ENCODE results near the gene TTC24.
A peak's percentile ranks its signal among the peaks of the same experiment; 100 is the strongest.
"Not testable (repeated sequence)": the region's sequence is repeated elsewhere in the genome, so short reads cannot be mapped to it uniquely, and the experiment has no call there.

The TTC24 gene

DNA sequence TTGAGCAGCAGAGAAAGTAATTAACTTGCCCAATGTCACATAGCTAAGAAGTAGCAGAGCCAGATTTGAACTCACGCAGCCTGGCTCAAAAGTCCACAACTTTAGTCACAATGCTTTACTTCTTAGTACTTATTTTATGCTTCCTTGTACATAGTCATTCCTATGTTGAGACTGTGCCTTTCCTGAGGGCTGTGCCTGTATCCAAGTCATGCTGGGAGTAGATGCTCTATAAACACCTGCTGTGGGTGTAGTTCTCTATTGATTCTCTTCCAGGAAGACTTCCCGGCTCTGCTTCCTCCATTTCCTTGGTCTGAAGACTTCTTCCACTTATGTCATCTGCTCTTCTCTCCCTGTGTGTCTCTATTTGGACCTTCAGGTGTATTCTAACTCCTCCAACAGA is 23.8 kb upstream of the TTC24 start:
- no peak for DNase-seq

DNA sequence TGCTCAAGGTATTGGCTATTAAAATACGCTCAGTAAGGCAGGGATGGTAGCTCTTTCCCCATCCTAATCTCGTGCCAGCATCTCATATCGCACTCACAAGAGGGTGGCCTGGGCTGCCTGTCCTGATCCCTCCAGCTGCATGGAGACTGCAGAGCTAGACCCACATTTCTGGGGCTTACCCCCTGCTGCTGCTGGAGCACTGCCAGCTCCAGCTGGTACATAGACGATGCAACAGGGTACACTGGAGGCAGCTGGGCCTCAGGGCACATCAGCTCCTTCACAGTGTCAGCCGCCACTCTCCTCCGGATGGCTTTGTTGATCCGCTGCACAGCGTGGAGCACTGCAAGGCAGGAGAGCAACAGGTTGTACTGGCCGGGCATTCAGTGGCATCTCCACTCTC is 23.2 kb upstream of the TTC24 start:
- DNase-seq: no peak

DNA sequence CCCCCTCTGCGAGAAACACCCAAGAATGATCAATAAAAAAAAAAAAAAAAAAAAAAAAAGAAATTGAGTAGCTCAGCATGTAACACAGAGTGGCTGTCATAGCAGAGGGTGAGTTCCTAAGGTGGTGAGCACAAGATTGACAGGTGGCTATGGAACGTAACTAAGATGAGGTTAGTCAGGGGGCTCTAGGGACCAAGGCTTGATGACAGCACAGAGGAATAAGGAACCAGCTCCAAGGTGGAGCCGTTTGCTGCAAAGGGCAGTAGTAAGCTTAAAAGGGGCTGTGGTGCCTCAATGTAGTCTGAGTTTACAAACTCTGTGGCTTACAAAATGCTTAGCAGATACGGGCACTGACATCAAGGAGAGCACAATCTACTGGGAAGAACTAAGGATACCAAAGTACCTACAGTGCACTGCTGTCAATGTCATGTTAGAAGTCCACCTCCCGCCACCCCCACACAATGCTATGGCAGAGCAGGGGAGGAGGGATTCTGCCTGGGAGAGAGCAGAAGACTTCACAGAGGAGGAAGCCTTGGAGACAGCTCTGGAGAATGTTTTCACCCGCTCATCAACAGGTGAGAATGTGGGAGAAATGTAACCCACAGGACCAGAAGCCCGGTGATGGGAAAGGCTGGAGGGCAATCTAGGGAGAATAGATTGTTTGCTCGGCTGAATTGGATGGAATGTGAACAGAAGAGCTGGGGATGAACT is 20.3 kb upstream of the TTC24 start:
- no peak for DNase-seq

DNA sequence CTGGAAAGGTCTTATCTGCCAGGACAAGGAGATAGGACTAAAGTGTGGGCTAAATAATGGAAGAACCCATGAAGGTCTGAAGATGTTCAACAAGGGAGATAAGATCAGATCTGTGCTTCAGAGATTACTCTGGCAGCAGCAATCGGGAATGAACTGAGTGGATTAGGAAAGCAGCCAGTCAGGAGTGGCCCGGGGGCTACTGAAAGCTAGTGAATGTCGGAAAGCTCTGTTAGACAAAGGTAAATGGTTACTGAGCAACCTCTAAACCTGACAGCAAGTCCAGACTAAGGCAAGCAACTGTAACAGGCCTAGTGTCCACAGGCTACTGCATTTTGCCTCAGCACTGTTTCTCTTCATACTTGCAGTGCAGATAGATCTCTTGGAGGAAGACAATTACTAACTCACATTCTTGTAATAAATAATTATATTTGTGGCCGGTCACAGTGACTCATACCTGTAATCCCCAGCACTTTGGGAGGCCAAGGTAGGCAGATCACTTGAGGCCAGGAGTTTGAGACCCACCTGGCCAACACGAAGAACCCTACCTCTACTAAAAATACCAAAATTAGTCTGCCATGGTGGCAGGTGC is 19.6 kb upstream of the TTC24 start:
- no peak for DNase-seq

DNA sequence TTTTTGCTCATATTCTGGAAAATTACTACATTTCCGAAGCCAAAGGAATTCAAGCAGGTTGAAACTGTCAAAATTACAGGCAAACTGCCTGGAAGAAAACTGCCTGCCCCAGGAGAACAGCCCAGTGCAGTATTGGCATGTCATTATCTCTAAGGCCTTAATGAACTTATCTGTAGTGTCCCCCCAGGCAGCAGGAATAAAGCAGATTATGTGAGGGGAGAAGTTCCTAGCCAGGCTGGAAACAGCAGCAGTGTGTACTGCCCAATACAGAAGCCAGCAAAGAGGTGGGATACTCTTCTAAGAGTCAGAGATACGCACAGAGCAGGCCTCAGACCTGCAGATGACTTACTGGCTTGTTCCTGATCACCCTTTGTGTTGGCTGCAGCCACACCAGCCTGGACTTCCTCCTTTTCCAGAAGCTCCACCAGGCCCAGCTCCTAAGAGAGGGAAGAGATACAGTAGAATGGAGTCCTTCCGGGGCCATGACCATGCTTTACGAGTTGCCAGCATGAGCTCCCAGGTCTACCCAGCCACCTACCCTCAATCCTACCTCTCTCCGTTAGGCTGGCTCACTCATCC is 18.8 kb upstream of the TTC24 start:
- no peak for DNase-seq

DNA sequence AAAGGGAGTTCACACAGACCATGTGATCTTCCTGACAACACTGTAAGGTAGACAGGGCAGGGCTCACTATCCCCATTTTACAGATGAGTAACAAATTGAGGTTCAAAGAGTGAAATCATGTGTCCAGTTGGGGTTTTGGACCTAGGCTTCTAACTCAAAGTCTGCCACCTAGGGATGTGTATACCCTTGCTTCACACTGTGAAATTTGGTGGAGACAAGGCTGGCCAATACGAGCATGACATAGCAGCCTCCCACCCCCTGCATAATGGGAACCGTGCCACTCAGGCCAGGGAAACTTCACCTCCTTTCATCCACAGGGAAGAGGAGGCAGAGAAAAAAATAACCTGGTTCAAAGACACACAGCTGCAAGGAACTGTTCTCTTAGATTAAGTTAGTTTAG is 14.0 kb upstream of the TTC24 start:
- DNase-seq: no peak

DNA sequence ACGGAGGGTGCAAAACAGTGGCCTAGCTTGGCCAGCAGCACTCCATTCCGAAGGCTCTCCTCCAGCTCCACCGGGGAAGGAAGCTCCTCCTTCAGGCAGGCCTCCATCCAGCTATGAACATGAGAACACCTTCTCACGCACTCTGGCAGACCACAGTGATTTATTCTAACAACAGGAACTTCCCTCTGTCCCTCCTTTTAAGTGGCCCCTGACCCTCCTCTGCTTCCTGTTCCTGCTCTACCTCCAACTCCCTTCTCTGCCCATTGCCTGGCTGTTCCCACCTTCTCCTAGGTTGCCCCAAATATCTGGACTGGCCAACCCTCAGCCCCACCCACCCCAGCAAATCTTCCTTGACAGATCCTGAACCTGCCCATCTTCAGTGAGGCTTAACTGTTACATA is 13.1 kb upstream of the TTC24 start:
- DNase-seq: no peak

DNA sequence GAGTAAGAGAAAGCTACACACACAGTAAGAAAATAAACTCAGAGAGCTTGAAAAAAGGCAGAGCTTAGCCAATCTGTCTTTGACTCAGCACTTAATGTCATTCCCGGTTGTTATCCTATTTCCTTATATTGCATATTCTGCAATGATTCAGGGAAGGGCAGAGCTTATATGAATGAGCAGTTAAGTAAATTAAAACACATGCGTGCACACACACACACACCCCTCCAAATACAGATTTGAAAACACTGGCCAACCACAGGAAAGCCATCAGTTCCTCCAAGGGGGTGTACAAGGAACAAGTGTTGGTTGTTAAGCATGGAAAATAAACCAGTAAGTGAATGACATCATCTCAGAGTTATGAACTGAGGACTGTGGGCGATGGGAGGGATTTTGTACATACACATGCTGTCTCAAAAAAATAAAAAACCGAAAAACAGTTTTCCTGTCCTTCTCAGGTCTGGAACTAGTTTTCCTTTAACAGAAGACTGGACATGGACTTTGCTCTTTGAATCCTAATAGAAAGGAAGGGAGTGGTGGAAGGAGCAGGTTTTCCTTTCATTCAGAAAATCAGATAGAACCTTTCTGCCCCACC is 8.2 kb upstream of the TTC24 start:
- DNase-seq: no peak

DNA sequence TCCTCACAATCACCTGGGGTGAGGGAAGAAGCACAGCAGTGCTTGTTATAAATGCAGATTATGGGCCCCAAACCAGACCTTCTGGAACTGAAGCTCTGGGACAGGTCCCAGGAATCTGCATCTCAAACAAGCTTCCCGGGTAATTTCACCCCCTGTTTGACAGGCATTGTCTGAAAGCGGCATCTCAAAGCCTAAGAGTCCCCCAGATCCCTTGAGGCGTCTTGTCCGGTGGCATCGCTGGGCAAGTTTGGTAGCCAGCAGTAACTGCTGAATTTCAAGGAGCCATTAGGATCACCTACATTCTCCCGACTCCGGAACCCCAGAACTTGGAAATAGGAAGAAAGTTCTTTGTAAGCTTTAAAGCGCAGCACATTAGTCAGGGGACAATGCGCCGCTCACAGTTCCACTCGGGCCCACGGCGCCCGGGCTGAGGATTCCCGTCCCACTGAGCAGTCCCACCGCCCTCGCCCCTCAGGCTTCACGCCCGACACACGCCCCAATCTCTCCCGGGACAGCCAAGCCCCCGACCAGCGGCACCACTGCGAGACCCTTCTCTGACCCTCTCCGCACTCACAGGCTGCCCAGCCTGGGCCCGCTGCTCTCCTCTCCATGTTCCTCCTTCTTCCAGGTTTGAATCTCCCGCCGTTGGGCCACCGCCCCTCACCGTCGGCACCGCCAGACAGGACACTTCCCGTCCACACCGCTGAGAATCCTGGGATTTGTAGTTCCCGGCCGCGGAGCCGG is 7.4 kb upstream of the TTC24 start, which contains the start of gene IQGAP3:
Gene IQGAP3 (minus strand): TSS at position 647 of the 744 bp plus-strand sequence. CDS start 36 bp downstream, at position 611.
- DNase-seq: peak; percentile 49 to 67 (median 50)

DNA sequence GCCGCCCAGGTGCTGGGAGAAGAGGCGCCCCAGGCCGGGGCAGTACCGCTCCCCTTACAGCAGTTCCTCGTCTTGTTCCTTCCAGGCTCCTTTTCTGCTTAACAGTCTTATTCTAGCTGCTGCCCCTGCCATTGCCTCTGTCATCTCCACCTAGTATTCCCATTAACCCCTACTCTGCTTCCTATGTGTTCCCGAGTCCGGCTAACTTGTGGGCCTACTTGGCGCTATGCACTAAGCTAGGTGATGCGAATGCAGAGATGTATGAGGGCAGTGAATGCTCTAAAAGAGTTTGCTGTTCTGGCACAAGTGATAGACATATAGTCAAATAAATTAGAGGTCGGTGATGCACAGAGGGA is 6.9 kb upstream of the TTC24 start:
- DNase-seq: no peak

DNA sequence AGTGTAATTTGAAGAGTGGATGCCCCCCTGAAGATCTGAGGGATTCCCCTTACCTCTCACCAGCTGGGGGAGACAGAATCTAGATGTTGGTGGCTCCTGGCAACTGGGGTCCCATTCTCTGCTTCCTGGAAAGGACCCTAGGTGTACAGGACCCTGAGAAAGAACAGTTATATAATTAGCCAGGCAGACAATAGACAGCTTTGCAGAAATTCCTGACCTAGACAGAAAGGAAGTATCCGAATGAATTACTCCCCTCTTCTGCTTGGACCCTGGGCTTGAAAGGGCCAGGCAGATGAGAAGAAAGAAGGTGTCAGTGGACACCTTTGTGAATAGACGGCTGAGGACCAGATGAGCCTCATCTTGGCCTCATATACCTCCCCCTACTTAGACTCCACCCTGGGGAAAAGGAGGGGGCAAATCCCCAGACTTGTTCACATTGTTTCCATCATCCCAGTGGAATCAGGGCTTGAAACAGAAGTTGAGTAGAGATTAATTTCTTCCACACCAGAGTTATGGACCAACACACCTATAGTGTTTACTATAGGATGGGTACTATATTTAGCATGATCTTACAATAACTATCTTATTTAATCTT is 5.4 kb upstream of the TTC24 start:
- no peak for DNase-seq

DNA sequence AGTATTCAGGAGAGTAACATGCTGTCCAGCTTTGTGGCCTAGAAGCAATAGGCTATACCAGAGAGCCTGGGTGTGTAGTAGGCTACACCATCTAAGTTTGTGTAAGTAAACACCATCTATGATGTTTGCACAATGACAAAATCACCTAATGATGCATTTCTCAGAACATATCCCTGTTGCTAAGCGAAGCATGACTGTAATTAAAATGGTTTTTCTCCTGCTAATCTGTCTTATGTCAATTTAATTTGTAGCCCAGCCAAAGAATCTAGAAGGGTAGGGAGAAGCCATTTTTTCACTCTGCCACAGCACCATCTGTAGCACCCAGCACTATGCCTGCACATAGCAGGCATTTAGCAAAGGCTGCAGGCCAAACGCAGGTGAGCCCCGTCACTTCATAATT is 2.0 kb upstream of the TTC24 start:
- DNase-seq: no peak

DNA sequence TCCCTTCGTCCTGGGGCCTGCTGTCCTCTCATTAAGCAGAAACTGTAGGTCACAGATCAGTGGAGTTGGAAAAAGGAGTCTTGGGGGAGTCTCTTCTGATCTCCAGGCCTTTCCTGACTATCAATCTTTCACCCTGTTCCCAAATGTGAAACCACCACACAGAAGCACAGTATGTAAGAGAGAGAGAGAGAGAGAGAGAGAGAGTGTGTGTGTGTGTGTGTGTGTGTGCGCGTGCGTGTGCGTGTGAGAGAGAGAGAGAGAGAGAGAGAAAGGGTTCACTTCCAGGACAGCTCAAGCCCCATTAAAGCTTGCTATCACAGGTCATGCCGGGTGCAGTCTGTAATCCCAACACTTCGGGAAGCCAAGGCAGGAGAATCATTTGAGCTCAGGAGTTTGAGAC is 1.5 kb upstream of the TTC24 start:
- DNase-seq: no peak

DNA sequence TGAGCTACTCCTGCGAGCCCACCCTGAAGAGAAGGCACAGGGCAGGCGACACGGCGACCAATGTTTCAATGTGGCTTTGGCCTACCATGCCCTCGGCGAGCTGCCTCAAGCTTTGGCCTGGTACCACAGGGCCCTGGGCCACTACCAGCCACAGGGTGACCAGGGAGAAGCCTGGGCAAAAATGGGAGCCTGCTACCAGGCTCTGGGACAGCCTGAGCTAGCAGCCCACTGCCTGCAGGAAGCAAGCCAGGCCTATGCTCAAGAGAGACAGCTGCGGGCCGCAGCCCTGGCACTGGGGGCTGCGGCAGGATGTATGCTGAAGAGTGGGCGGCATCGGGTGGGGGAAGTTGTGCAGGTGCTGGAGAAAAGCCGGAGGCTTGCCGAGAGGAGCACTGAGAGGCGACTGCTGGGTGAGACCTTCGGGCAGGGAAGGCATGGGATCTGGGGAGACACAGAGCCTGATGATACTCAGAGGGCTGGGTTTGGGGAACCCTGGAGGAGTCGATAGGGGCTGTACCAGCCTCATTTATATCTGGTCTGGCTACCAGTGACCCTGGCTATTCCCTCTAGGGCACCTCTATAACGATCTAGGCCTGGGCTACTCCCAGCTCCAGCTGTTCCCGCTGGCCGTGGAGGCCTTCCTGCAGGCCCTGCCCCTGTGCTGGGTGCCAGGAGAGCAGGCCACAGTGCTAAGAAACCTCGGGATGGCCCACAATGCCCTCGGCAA is 2.3 kb downstream of the TTC24 start:
- DNase-seq: no peak

DNA sequence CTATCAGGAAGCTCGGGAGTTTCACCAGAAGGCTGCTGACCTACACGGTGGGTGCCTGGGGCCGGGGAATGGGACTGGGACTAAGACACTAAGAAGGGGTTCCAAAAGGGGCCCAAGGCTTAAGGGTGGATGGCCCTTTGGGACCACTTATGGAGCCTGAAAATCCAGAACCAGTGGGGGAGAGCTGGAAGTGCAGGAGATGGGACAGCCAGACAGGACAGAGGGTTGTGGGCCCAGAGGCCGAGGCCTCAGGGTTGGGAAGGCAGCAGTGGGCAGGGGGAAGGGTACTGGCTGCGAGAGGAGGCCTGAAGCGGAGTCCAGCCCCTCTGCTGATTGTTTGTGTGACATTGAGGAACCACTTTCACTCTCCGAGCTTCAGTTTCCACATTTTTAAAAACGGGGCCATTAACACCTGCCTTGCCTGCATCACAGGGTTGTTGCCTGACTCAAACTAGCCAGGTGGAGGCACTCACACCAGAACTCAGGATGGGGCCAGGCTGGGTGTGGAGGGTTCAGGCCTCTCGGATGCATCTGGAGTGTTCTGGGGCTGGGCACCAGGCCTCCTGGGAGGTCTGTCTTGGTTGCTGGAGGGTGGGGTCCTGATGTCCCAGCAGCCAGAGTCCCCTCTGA is 3.0 kb downstream of the TTC24 start:
- no peak for DNase-seq

DNA sequence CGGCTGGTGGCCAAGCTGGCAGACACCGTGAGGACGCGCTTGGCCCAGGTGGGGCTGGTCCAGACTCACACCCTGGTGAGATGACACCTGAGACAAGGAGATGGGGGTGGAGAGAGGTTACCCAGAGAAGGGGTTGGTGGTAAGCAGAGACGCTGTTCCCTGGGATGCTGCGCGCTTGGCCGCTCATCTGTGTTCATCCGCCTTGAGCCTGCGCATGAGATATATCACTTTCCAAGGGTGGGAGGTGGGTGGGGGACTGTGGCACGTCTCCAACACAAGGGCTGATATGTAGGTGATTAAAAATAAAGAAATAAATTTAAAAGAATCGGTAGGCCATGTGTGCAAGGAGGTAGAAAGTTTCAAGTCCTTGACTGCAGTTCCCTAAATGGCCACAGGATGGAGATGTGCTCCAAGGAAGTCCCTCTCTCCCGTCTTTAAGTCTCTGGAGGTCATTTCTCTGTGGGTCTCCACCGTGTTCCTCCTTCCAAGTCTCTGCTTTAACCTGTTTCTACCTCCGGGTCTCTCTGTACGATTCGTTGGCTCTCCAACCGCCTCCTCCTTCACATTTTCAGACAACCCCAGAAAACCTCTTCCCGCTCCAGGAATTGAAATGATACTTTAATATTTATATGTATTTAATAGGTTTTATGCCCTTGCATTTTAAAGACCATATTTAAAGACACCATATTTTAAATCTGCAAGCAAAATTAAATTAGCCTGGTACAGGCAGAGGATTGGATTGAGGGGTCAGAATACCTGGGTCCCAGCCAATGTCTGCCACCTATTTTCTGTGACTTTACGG is 4.5 kb downstream of the TTC24 start:
- peak; percentile 31 to 64 (median 42) for DNase-seq

DNA sequence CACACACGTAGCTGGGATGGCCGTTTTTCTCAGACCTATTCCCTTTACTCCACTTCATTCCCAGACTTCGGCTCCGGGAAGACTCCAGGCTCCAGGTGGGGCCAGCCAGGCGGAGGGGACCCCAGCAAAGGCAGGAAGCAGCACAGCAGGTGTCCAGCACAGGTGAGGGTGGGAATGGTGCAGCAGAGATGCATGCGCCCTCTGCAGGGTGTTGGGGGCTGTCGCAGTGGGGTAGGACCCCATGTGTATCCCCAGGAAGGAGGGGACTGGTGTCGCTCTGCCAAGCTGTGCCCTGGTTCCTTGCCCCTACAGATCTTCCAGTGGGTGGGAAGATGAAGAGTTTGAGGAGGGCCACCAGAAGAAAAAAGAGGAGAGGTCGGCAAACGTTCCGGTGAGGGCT is 5.3 kb downstream of the TTC24 start:
- no peak for DNase-seq

DNA sequence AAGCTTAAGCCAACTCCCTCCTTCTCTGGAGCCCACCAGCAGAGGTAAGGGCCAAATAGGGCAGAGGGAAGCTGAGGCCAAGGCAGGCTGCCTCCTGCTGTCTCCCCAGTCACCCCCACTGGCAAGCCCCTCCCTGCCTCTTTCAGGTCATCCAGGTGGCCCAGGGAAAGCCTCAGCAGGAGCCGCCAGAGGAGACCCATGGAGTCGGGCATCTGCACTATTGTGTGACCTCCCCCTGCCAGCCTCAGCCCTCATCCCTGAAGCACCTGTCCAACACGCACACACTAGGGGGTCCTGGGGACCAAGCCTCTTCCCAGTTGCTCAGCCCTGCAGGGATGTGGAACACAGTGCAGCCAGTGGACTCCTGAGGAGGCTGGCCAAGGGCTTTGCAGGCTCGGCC is 6.8 kb downstream of the TTC24 start:
- DNase-seq: no peak

DNA sequence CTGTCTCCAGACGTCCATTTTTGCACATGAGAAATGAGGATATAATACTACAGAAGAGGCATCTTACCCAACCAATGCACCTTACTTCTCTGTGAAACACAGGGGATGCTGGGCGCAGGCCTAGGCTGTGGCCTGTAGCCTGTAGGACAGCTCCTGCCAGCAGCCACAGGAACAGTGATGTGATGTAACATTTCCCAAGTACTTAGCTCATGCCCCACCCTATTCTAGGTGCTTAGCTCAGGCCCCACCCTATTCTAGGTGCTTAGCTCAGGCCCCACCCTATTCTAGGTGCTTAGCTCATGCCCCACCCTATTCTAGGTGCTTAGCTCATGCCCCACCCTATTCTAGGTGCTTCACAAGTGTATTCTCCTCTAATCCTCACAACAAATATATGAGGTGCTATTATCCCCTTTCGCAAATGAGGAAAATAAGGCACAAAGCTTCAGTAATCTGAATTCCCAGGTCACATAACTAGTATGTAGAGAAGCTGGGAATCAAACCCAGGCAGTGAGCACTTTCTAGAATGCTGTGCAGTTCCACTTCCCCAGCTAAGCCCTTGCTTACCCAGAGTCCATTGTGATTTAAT is 7.5 kb downstream of the TTC24 start:
- no peak for DNase-seq

DNA sequence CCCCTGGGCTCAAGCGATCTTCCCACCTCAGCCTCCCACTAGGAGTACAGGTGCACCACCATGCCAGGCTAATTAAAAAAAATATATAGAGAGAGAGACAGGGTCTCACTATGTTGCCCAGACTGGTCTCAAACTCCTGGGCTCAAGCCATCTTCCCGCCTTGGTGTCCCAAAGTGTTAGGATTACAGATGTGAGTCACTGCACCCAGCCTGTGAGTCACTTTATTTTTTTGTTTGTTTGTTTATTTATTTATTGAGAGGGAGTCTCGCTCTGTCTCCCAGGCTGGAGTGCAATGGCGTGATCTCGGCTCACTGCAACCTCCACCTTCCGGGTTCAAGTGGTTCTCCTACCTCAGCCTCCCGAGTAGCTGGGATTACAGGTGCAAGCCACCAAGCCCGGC is 8.4 kb downstream of the TTC24 start:
- not testable (repeated sequence) for DNase-seq

DNA sequence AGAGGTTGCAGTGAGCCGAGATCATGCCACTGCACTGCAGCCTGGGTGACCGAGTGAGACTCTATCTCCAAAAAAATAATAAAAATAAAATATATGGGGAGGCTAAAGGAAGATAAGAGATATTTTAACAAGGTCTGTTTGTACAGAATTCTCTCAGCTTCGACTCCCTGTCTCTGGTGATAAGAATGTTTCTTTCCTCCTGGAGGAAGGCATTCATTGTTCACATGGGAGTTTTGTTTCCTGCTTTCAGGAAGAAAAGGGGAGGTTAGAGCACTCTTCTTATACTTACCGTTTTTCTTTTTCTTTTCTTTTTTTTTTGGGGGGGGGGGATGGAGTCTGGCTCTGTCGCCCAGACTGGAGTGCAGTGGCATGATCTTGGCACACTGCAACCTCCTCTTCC is 10.0 kb downstream of the TTC24 start:
- DNase-seq: no peak
